Vagina (tissue), 2 donors: ENCODE data around the gene RBBP9. TPM values are rescaled to one million over a fixed set of nuclear protein-coding genes. Genes with fewer than 3 reads are reported as not detected.

Source experiments
- DNase-seq, 2 donors: peaks; one replicate each; pipeline ENCODE4 v3.0.0-alpha.2; 2017; ENCODE audit errors: extremely low spot score in 2 of 2
- H3K27ac ChIP-seq: fragments of 200-600 bp; sonication (generic); one replicate; pipeline ENCODE4 v1.5.1; 2019
- H3K27me3 ChIP-seq: fragments of 200-600 bp; sonication (generic); one replicate; pipeline ENCODE4 v1.5.1; 2019
- H3K36me3 ChIP-seq, 2 donors: fragments of 200-600 bp; sonication (generic); one replicate each; pipeline ENCODE4 v1.5.1; 2017 to 2019
- H3K4me1 ChIP-seq: fragments of 200-600 bp; sonication (generic); one replicate; pipeline ENCODE4 v1.5.1; 2019
- H3K4me3 ChIP-seq, 2 donors: fragments of 200-600 bp; sonication (generic); 1 replicate in 1 of 2; 2 replicates in 1 of 2; pipeline ENCODE4 v1.5.1; 2016 to 2019
- H3K9me3 ChIP-seq: fragments of 200-600 bp; sonication (generic); one replicate; pipeline ENCODE4 v1.5.1; 2019
- CTCF ChIP-seq, 3 experiments: fragments of 450-650 bp in 2 of 3; fragments of 200-600 bp in 1 of 3; sonication (generic) in 1 of 3; IDR thresholded peaks; one replicate each; pipeline ENCODE4 v1.5.1; 2017 to 2019; ENCODE audit warnings: antibody characterized with exemption in 3 of 3, mild to moderate bottlenecking in 2 of 3, moderate library complexity in 2 of 3
- POLR2A ChIP-seq, 2 donors: fragments of 450-650 bp; IDR thresholded peaks; one replicate each; pipeline ENCODE4 v1.6.1; 2017; ENCODE audit warnings: antibody characterized with exemption in 2 of 2, mild to moderate bottlenecking in 2 of 2, moderate library complexity in 2 of 2
- POLR2AphosphoS5 ChIP-seq, 2 donors: sonication (generic); formaldehyde crosslinking; IDR thresholded peaks; one replicate each; pipeline ENCODE4 v1.9.0; 2017; ENCODE audit warnings: antibody characterized with exemption in 2 of 2, mild to moderate bottlenecking in 2 of 2, low read depth in 1 of 2; ENCODE audit not compliant: insufficient read depth in 1 of 2
- intact Hi-C: fragments of 100-400 bp; cut with DNase I; formaldehyde crosslinking; loops from one replicate; pipeline ENCODE4 v1.15.1; 2023
- total RNA-seq: library from RNA; depleted of rRNA; stranded (reverse); fragments of >200 nt; gene quantifications from one replicate; pipeline ENCODE4 v1.2.3, GENCODE V29; 2016

RBBP9 gene
- 11.0 TPM for total RNA-seq

- Histone ChIP-seq H3K9me3 (no peaks in the 10 kb centered on the region), H3K27me3 (no peaks in the 10 kb centered on the region), H3K4me3 (peak within 1 kb of the TSS; percentile 73 to 82), H3K4me1 (peaks cover 18% of the 10 kb centered on the region), H3K27ac (peak within 1 kb of the TSS; percentile 75), H3K36me3 (peaks cover 0 to 9% of the 10 kb centered on the region in 2 donors)
- DNase-seq, result peak in 1 of 2 donors; percentile 88
- intact Hi-C loops, result no loop called here
- no peak for TF ChIP-seq POLR2A (IDR thresholded peaks at IDR 0.05)
- no peak for TF ChIP-seq CTCF (IDR thresholded peaks at IDR 0.05)
- peak; percentile 30 to 64 for TF ChIP-seq POLR2AphosphoS5 (IDR thresholded peaks at IDR 0.05; ENCODE audit: insufficient read depth in 1 of 2, low read depth in 1 of 2)
These were observed at the start of gene RBBP9 for GRCh38 chr20:18496740-18497592. TSS of gene RBBP9 (minus strand) at chr20:18497225. CDS start at chr20:18497167, 58 bp downstream.

GRCh38 chr20:18545566-18545965 is 48.5 kb upstream of the RBBP9 start:
- peaks cover 4 to 59% of the 10 kb centered on the region in 2 donors for H3K36me3 ChIP-seq
- H3K27ac ChIP-seq, result no peak overlapping the region
- intact Hi-C loops, result no loop called here
- no peak for DNase-seq
- no peak for TF ChIP-seq POLR2A (IDR thresholded peaks at IDR 0.05)
- no peak for TF ChIP-seq CTCF (IDR thresholded peaks at IDR 0.05)
- no peaks in the 10 kb centered on the region for H3K4me1 ChIP-seq
- H3K9me3 ChIP-seq, result no peaks in the 10 kb centered on the region
- H3K27me3 ChIP-seq, result no peaks in the 10 kb centered on the region
- no peak overlapping the region for H3K4me3 ChIP-seq

GRCh38 chr20:18543932-18544331 is 46.9 kb upstream of the RBBP9 start:
- Histone ChIP-seq H3K36me3 (peaks cover 0 to 57% of the 10 kb centered on the region in 2 donors), H3K4me1 (no peaks in the 10 kb centered on the region), H3K27ac (no peak overlapping the region), H3K9me3 (no peaks in the 10 kb centered on the region), H3K27me3 (no peaks in the 10 kb centered on the region), H3K4me3 (no peak overlapping the region)
- intact Hi-C loops, result no loop called here
- DNase-seq, result no peak
- TF ChIP-seq CTCF (IDR thresholded peaks at IDR 0.05), result no peak
- TF ChIP-seq POLR2AphosphoS5 (IDR thresholded peaks at IDR 0.05; ENCODE audit: insufficient read depth in 1 of 2, low read depth in 1 of 2), result no peak
- no peak for TF ChIP-seq POLR2A (IDR thresholded peaks at IDR 0.05)

- no peak overlapping the region for H3K4me3 ChIP-seq
- no peaks in the 10 kb centered on the region for H3K27me3 ChIP-seq
- TF ChIP-seq CTCF (IDR thresholded peaks at IDR 0.05) (no peak), POLR2A (IDR thresholded peaks at IDR 0.05) (no peak), POLR2AphosphoS5 (IDR thresholded peaks at IDR 0.05; ENCODE audit: insufficient read depth in 1 of 2, low read depth in 1 of 2) (no peak)
- no peak overlapping the region for H3K27ac ChIP-seq
- peaks cover 0 to 53% of the 10 kb centered on the region in 2 donors for H3K36me3 ChIP-seq
- no peaks in the 10 kb centered on the region for H3K9me3 ChIP-seq
- intact Hi-C loops, result no loop called here
- no peaks in the 10 kb centered on the region for H3K4me1 ChIP-seq
- DNase-seq, result no peak
These were observed 46.2 kb upstream of the RBBP9 start for GRCh38 chr20:18543216-18543615.

- H3K27me3 ChIP-seq, result no peaks in the 10 kb centered on the region
- no peak overlapping the region for H3K4me3 ChIP-seq
- peaks cover 0 to 43% of the 10 kb centered on the region in 2 donors for H3K36me3 ChIP-seq
- TF ChIP-seq CTCF (IDR thresholded peaks at IDR 0.05) (no peak), POLR2AphosphoS5 (IDR thresholded peaks at IDR 0.05; ENCODE audit: insufficient read depth in 1 of 2, low read depth in 1 of 2) (no peak), POLR2A (IDR thresholded peaks at IDR 0.05) (no peak)
- no peaks in the 10 kb centered on the region for H3K4me1 ChIP-seq
- DNase-seq, result no peak
- intact Hi-C loops, result no loop called here
- H3K27ac ChIP-seq, result no peak overlapping the region
- H3K9me3 ChIP-seq, result no peaks in the 10 kb centered on the region
These were observed 44.7 kb upstream of the RBBP9 start for GRCh38 chr20:18541741-18542140.
